ENCODE data around the gene GLRX3. TPM values are rescaled to one million over a fixed set of nuclear protein-coding genes. Genes with fewer than 3 reads are reported as not detected.

Gene GLRX3
- total RNA-seq, 1 experiment from 2014 or later, result 142 TPM

- ATAC-seq, result peak; percentile 55
- peak overlapping the region; percentile 68 for H3K4me3 Mint-ChIP-seq
- peaks cover 7% of the 10 kb centered on the region; the same call in 1 of the 2 replicates for H3K27me3 Mint-ChIP-seq (ENCODE audit: low read depth)
- no peaks in the 10 kb centered on the region for H3K36me3 Mint-ChIP-seq
- H3K27ac Mint-ChIP-seq, result peak overlapping the region; percentile 69
- peak; percentile 87 for DNase-seq (ENCODE audit: low spot score)
- ChIA-PET POLR2A (no interaction called here), CTCF (interaction anchor here (1.0 to 2.2 kb wide), 3 partner anchors 27 to 217 kb away, joined by 3 to 5 read pairs (median 5); no protein-coding TSS in a partner anchor)
- peaks cover 22% of the 10 kb centered on the region for H3K4me1 Mint-ChIP-seq
- H3K9me3 Mint-ChIP-seq, result no peaks in the 10 kb centered on the region
- TF ChIP-seq ZNF281 (CRISPR knock-in tag; IDR thresholded peaks at IDR 0.05) (0 out of 2 replicates have a peak, but pooled peaks have one; percentile 25), E2F1 (CRISPR knock-in tag; IDR thresholded peaks at IDR 0.05) (no peak), ZNF317 (CRISPR knock-in tag; IDR thresholded peaks at IDR 0.05; ENCODE audit: borderline replicate concordance, low read depth) (no peak), CBFB (CRISPR knock-in tag; IDR thresholded peaks at IDR 0.05; ENCODE audit: low read depth) (0 out of 2 replicates have a peak, but pooled peaks have one; percentile 35), ZNF416 (CRISPR knock-in tag; IDR thresholded peaks at IDR 0.05) (no peak), ETV6 (CRISPR knock-in tag; IDR thresholded peaks at IDR 0.05) (0 out of 2 replicates have a peak, but pooled peaks have one; percentile 39), PRDM15 (CRISPR knock-in tag; IDR thresholded peaks at IDR 0.05) (no peak), SMAD3 (CRISPR knock-in tag; IDR thresholded peaks at IDR 0.05; ENCODE audit: borderline replicate concordance) (no peak), SP1 (CRISPR knock-in tag; conservative IDR thresholded peaks at IDR 0.05) (peak; percentile 36; the same call in 1 of the 2 replicates), FOXP1 (CRISPR knock-in tag; IDR thresholded peaks at IDR 0.05; ENCODE audit: borderline replicate concordance) (peak; percentile 92; the same call in 1 of the 2 replicates), PRRX2 (CRISPR knock-in tag; IDR thresholded peaks at IDR 0.05) (no peak), TEAD1 (CRISPR knock-in tag; IDR thresholded peaks at IDR 0.05) (0 out of 2 replicates have a peak, but pooled peaks have one; percentile 34), ZNF396 (CRISPR knock-in tag; IDR thresholded peaks at IDR 0.05; ENCODE audit: borderline replicate concordance) (no peak), ZNF423 (CRISPR knock-in tag; IDR thresholded peaks at IDR 0.05) (no peak), ZNF671 (CRISPR knock-in tag; IDR thresholded peaks at IDR 0.05) (no peak), ELF4 (CRISPR knock-in tag; IDR thresholded peaks at IDR 0.05; ENCODE audit: low read depth) (no peak), ARID4B (CRISPR knock-in tag; IDR thresholded peaks at IDR 0.05; ENCODE audit: borderline replicate concordance) (no peak), CTCF (IDR thresholded peaks at IDR 0.05) (no peak), ZMAT4 (CRISPR knock-in tag; IDR thresholded peaks at IDR 0.05) (no peak), ZNF512 (CRISPR knock-in tag; IDR thresholded peaks at IDR 0.05; ENCODE audit: borderline replicate concordance) (0 out of 2 replicates have a peak, but pooled peaks have one; percentile 10), TP53 (CRISPR knock-in tag; IDR thresholded peaks at IDR 0.05) (no peak), GTF2I (CRISPR knock-in tag; conservative IDR thresholded peaks at IDR 0.05) (no peak)
Observed at GRCh38 chr10:130105724-130106123, 30.5 kb upstream of the GLRX3 start.
